Stimulated activated CD8-positive, alpha-beta memory T cell treated with anti-CD3 and anti-CD28 coated beads, Interleukin-2, amount 100 ng/mL, for 1 hour (primary cell): ENCODE results near the gene BLID.

Experiments used
- DNase-seq, 2 donors: peaks; one replicate each; pipeline ENCODE4 v3.0.0-alpha.2; 2020; ENCODE audit warnings: low read depth in 2 of 2

BLID gene

DNA sequence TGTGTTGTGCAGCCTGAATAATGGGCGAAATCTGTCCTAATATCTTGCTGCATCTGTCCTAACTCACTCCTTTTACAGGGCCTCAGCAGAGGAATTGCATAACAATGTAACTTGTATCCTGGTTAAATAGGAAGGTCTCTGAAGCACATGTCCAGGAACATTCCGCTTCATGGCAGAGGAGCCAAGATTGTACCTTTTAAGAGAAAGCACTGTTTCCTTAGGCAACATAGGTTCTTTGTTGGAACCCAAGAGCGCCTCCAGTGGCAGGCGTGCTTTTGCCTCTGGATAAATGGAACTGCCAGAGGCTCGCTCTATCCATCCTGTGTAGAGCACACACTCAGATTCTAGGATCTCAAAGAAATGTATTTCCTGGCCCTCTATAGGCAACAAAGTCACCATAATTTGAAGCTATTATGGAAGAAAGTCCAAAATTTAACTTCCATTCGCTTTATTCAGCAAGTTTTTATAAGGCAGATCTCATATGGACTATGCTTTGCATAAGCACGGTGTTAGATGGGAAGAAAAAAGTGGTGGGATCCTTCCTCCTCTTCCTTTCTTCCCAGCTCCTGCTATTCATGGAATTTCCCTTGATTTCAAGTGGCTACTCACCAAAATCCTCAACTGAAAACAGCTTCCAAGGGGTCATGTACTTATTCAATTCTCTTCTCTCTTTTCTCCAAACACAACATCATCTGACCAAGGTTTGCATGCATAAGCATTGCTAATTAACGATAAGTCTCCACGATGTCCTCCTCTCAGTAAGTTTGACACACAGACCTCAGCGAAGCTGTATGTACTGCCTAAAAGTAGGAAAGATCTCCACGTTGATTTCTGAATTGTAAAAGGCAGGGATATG is at the start of gene BLID:
TSS of gene BLID (minus strand) at position 692 of the 856 bp plus-strand sequence. CDS start at position 399, 293 bp downstream.
- DNase-seq = no peak

- DNase-seq = no peak
Measured at GRCh38 chr11:122163053-122163819, 47.2 kb upstream of the BLID start.

GRCh38 chr11:122162095-122162494 is 46.1 kb upstream of the BLID start:
- DNase-seq = no peak

DNA sequence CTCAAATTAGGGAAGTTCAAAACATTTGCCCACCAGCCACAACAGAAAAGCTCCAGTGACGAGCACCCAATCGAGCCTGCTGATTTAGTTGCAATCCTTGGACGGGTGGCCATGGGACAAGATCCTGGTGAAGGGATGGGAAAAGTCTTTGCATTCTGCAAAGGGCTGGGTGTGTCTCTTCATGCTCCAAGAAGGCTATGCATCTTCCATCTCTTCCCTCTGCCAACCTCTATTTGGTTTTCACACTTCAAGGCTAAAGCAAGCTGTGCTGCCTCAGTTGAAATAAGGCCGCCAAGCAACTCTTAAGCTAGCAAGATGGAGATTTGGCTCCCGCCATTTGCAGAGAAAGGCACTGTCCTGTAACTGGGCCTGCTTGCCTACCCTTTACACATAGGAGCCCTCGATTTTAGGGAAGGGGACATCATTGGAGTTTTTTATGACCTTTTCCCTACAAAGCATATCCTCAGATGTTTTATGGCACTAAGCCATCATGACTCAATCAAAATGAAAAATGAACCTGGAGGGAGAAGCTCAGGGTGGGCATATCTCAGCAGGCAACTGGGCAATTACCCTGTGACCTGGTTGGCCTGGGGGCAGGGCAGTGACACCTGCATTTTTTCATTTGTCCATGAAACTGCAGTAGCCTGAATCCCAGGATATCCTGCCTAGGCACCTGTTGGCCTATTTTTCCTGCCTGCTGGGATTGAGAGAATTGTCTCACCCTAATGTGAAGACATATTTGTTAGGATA is 45.0 kb upstream of the BLID start:
- DNase-seq = no peak

DNA sequence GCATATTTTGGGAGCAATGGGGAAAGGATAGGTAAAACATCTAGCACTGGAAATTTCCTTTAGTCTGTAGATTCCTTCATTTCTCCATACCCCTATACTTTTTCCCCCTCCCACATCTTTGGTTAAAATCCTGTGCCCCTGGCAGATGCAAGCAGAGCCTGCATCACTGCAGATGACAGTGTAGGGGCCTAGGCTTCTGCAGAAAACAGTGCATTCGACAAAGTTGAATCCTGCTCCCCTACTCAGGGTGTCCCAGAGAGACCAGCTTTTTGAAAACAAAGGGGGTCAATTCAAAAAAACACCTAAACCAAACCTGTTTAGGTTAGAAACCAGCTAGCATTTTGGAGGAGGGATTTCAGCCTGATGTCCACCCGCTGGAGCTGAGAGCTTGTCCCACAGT is 43.8 kb upstream of the BLID start:
- DNase-seq = no peak

GRCh38 chr11:122159173-122159721 is 43.2 kb upstream of the BLID start:
- DNase-seq = no peak

DNA sequence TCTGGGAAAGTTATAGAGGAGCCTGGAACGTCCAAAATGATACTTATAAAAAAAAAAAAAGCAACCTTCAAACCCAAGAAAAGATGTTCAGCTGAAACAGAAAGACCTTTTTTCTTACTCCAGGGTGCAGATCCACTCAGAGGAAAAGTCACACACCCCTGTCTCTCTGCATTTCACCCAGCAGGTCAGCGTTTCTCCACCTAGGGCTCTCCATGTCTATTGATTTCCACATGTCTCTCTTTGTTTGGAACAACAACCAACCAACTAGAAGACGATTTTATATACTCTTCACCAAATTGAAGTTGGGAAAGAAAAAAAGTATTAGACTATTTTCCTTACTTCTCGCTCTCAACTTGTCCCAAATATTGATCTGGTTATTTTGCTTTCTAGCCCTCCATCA is 42.2 kb upstream of the BLID start:
- DNase-seq = no peak

DNA sequence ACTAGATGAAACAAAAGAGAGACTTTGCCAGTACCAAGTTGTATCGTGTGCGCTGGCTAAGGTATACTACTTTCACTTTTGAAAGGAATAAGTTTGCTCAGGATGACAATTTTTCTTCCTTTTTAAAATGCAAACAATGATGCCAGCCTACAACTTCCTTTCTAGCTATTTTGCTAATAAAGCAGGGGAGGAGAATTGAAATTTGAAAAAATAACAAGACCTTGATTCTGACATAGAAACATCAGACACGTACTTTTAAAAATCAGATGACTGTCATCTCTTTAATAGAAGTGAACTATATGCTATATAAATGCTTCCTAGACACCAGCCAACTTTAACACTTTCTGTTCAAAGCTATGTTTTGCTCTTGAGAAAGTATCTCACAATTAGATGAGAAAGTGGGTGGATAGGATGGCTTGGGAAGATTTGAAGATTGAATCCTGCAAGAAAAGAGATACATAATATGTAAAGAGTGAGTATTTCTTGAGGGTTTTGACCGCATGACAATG is 41.7 kb upstream of the BLID start:
- no peak for DNase-seq

GRCh38 chr11:122156940-122157382 is 40.9 kb upstream of the BLID start:
- no peak for DNase-seq

DNA sequence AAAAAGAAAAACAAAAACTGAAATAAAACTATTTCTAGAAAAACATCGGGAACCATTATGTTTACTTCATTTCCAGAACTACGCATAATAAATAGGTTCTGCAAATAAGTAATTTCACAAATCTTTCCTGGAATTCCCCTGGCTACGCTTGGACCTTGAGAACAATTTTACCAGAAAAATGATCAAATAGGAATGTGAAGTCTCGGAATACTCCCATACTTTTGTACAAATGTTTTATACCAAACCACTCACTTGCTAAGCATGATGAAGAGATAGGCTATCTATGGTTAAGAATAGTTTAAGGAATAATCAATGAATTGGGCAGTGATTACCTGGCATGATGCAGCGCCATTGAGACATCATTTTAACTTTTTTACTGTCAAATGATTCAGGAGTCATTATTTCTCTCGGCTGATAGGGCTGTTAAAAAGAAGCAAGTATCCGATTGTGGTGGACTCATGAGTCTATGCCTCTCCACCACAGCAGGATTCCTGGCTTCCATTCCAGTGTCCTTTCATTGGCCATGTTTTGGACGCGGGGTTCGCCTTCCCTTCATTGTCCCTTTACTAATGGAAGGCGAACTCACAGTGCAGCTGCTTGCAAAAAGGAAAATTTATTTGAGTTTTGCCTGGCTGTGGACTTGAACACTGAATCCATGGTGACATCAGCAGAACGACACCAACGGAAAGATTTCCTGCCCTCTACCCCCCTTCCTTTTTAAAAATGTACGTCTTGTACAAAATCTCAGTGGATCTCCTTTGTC is 39.9 kb upstream of the BLID start:
- DNase-seq = no peak

GRCh38 chr11:122154994-122155393 is 39.0 kb upstream of the BLID start:
- no peak for DNase-seq

DNA sequence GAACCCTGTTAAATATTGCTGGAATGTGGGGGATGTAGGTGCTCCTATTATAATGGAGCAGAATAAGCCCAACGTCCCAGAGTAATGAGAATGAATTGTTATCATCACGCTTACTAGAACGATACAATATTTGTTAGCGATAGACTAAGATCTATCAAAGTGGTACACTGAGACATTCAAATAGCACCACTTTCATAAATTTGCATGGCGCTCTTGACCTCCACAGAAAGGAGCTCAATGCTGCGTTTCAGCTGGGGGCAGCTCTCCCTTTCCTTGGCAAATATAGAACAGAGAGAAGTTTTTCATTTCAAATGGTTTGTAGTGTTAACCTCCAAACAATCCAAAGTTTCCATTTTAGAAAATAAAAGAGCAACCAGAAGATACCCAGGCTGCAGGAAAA is 38.2 kb upstream of the BLID start:
- no peak for DNase-seq

DNA sequence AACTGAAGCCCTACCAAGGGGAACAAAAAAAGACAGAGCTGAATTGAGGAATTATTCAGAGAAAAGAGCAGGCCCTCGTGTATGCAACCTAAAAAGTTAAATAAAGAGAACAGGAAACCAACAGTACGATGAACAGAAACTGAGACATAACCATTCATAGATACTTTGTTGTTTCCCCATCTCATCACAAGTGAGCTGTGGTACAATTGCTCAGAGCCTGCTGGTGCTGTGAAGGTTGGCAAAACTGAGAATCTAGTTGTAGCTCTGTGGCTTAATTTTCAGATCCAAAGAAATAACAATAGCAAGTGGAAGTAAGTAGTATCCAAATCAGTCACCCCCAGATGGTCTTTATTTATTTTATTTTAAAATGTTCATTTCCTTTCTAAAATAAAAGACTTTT is 37.7 kb upstream of the BLID start:
- DNase-seq = no peak

DNA sequence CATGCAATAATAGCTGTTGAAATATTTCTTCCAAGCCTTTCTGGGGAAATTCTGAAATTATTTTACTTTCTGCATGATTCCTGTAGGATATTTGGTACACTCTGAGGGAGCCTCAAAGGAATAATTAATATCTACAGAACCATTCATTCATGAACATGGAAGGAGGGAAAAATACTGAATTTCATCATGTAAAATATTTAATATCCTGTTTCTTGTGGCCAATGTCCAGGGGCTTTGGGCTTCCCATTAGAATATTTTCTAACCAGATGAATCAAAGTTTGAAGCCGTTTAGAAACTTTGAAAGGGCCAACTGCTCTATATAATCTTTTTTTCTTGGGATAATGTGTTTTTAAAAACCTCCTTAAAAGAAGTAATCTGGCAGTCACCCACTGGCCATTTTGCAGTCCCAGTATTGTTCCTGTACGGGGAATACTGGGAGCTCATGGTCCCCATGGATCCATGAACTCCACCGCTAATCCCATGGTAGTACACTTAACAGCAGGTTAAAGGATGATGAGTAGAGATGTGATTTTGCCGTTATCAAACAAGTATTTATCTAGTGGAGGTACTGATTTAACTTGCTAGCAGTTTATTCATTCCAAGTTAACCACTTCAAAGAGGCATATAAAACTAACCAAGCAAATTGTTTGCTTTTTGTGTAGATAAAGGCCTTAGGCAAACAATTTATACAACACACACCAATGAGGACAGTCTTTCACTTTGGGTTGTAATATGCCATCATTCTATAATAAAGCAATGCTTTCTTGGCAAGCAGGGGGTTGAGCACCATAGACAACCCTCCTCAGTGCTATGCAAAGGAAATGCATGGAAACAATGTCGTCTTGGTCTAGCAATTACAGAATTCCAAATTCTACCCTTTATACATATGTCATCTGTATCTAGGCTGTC is 34.5 kb upstream of the BLID start:
- DNase-seq = no peak

- DNase-seq = no peak
Measured at GRCh38 chr11:122149202-122149601, 33.2 kb upstream of the BLID start.

DNA sequence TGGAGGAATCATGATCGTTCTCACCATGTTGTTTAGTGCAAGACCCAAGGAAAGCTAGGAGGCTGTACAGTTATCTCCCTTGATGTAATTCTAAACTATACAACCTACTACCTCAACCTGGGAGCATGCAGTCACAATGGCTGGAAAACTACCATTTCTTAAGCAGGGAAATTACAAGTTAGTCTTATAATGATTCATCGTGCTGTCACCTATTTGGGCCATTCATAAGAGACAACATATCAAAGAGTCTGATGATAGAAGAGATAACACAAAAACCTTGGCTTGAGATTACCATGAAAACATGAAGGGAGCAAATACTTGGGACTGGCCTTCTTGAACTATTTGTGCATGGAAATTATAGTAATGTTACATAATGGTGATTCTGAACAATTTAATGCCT is 30.5 kb upstream of the BLID start:
- DNase-seq = no peak

DNA sequence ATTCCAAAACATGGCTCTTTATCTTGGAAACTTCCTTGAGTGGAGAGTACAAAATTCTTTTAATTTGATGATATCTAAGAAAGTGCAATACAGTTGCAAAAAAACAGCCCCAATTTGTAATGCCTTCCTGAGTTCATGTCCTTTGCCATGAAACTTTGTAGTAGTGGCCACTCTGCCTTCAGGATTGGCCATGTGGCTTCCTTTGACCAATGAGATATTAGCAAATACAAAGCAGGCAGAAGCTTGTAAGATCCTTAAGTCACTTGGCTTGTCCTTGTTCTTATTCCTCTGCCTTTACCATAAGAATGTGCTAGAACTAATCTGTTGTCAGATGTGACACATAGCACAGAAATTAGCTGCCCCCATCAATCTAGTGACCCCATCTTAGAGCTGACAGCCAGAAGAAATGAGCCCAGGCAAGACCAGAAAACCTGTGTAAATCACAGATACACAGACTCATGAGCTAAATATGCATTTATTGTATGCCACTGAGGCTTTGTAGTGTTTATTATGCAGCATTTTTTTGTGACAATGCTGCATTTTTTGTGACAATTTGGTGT is 29.8 kb upstream of the BLID start:
- no peak for DNase-seq

DNA sequence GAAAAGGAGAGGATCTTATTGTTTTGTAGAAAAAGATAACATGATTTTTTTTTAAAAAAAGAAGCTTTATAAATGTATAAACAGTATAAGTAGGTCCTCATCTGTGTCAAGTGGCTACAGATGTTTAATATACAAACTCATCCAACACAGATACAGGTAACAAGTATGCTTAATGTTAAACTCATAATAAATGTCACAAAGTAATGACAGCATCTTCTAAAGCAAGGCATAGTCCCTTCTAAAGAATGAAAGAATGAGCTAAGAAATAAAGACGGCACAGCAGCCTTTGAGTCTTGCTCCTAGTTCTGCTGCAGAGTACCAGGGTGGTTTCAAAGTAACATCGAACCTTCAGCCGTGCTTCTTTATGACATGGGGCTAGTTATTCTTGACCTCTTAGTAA is 28.7 kb upstream of the BLID start:
- no peak for DNase-seq

- DNase-seq = no peak
Measured at GRCh38 chr11:122141725-122142124, 25.7 kb upstream of the BLID start.

GRCh38 chr11:122140500-122140899 is 24.5 kb upstream of the BLID start:
- no peak for DNase-seq
